ENCODE data around the gene GDAP2.

Gene GDAP2

GRCh38 chr1:117843791-117844190 lies 85.6 kb downstream of the GDAP2 start:
- Mint-ChIP-seq H3K27ac (no peak overlapping the region), H3K4me3 (no peak overlapping the region), H3K36me3 (ENCODE audit: low read depth) (peaks cover 17% of the 10 kb centered on the region), H3K4me1 (ENCODE audit: low read depth) (no peaks in the 10 kb centered on the region), H3K9me3 (peaks cover 42% of the 10 kb centered on the region), H3K27me3 (no peaks in the 10 kb centered on the region)
- intact Hi-C loops (cut with micrococcal nuclease): no loop called here

DNA sequence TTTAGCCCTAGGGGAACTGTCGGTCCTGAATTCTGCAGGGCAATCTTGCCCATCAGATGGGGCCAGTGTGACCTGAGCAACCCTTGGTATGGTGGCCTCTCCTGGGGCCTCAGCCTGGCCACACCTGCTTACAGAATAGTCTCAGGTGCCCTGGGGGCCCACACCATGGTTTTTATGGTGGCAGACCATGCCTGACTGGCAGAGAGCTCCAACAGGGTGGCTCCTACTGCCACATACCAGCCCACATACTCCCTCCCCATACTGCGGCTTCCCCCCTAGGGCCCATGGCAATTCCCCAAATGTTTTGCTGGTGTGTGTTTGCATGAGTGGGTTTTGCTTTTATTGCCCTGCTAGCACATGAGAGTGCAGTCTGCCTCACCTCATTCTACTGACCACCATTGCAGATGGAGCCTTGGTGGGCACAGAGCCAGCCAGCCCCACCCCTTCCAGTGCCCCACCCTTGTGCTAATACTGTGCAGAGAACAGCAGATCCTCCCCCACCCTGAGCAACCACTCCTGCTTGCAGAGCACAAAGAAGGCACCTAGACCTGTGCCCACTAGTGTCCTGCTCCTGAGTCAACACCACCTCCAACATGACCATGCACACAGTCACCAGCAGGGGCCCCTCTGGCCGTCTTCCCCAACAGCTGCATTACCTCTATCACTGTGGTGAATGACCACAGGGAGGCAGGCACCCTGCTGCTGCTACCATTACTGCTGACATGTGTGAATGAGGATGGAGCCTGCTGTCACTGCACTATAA lies 86.8 kb downstream of the GDAP2 start:
- no peak overlapping the region for H3K4me3 Mint-ChIP-seq
- H3K9me3 Mint-ChIP-seq: peaks cover 42% of the 10 kb centered on the region
- no peak overlapping the region for H3K27ac Mint-ChIP-seq
- intact Hi-C loops (cut with micrococcal nuclease): no loop called here
- H3K27me3 Mint-ChIP-seq: no peaks in the 10 kb centered on the region
- H3K36me3 Mint-ChIP-seq (ENCODE audit: low read depth): peaks cover 22% of the 10 kb centered on the region
- no peaks in the 10 kb centered on the region for H3K4me1 Mint-ChIP-seq (ENCODE audit: low read depth)

DNA sequence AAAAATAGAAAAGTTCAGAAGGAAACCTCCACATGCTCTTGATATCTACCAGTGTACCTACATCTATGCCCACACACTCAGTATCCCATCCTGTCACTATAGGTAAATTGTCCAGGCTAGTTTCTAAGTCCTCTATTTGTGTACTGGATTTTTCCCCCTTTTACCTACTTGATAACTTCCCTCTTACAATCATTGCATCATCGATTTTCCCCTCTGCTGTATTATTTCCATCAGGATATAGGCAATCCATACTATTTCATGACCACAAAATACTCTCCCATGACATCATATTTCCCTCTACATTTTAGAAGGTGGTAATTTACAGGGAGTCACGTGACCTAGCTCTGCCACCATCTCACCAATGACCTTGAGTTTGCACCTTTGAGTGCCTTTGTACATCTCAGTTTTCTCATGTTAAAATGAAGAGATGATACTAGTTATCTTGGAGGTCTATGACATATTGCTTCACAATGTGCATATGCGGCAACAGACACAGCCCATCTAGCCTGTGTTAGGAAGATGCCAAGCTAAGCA lies 88.2 kb downstream of the GDAP2 start:
- no peaks in the 10 kb centered on the region for H3K27me3 Mint-ChIP-seq
- intact Hi-C loops (cut with micrococcal nuclease): no loop called here
- no peak overlapping the region for H3K27ac Mint-ChIP-seq
- no peaks in the 10 kb centered on the region for H3K4me1 Mint-ChIP-seq (ENCODE audit: low read depth)
- peaks cover 42% of the 10 kb centered on the region for H3K9me3 Mint-ChIP-seq
- no peak overlapping the region for H3K4me3 Mint-ChIP-seq
- H3K36me3 Mint-ChIP-seq (ENCODE audit: low read depth): peaks cover 22% of the 10 kb centered on the region

- Mint-ChIP-seq H3K9me3 (peaks cover 19% of the 10 kb centered on the region), H3K27me3 (no peaks in the 10 kb centered on the region), H3K36me3 (ENCODE audit: low read depth) (peaks cover 12% of the 10 kb centered on the region), H3K4me1 (ENCODE audit: low read depth) (no peaks in the 10 kb centered on the region), H3K4me3 (no peak overlapping the region), H3K27ac (no peak overlapping the region)
- intact Hi-C loops (cut with micrococcal nuclease): no loop called here
Observed at GRCh38 chr1:117838911-117839310, 90.5 kb downstream of the GDAP2 start.

GRCh38 chr1:117836069-117836468 lies 93.4 kb downstream of the GDAP2 start:
- Mint-ChIP-seq H3K9me3 (peaks cover under 1% of the 10 kb centered on the region), H3K27me3 (no peaks in the 10 kb centered on the region), H3K27ac (no peak overlapping the region), H3K4me1 (ENCODE audit: low read depth) (no peaks in the 10 kb centered on the region), H3K4me3 (no peak overlapping the region), H3K36me3 (ENCODE audit: low read depth) (peaks cover 4% of the 10 kb centered on the region)
- intact Hi-C loops (cut with micrococcal nuclease): no loop called here

GRCh38 chr1:117834416-117834815 lies 95.0 kb downstream of the GDAP2 start:
- Mint-ChIP-seq H3K36me3 (ENCODE audit: low read depth) (peaks cover 4% of the 10 kb centered on the region), H3K9me3 (peaks cover 9% of the 10 kb centered on the region)
- intact Hi-C loops (cut with micrococcal nuclease): no loop called here

DNA sequence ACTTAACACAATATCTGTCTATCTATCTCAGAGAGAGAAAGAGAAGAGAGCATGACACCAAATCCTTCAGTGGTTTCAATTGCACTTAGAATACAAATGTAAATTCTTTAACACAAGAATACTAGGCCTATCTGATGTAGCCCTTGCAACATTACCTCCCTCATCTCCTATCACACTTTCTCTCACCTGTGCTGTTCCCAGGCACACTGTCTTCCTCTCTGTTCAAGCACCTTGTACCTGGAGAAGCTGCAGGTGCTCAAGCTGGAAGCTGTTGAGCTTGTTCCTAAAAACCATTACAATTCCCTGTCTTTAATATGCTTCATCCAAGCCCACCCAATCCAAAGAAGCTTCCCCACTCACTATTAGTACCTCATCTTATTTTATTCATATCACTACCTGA lies 97.0 kb downstream of the GDAP2 start:
- H3K9me3 Mint-ChIP-seq: peaks cover 9% of the 10 kb centered on the region
- intact Hi-C loops (cut with micrococcal nuclease): no loop called here
- H3K4me1 Mint-ChIP-seq (ENCODE audit: low read depth): no peaks in the 10 kb centered on the region
- H3K27ac Mint-ChIP-seq: no peak overlapping the region
- H3K36me3 Mint-ChIP-seq (ENCODE audit: low read depth): no peaks in the 10 kb centered on the region
- no peak overlapping the region for H3K4me3 Mint-ChIP-seq
- no peaks in the 10 kb centered on the region for H3K27me3 Mint-ChIP-seq

More at GRCh38 chr1:117834416-117834815, 95.0 kb downstream of the GDAP2 start:
- Mint-ChIP-seq H3K4me1 (ENCODE audit: low read depth) (no peaks in the 10 kb centered on the region), H3K27ac (no peak overlapping the region), H3K27me3 (no peaks in the 10 kb centered on the region), H3K4me3 (no peak overlapping the region)

DNA sequence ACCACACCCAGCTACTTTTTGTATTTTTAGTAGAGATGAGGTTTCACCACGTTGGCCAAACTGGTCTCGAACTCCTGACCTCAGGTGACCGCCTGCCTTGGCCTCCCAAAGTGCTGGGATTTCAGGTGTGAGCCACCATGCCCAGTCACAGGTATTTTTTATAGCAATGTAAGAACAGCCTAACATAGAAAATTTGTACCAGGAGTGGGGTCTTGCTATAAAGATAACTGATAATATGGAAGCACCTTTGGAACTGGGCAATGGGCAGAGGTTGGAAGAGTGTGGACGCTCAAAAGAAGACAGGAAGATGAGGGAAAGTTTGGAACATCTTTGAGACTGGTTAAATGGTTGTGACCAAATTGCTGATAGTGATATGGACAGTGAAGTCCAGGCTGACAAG lies 99.2 kb downstream of the GDAP2 start:
- Mint-ChIP-seq H3K27me3 (no peaks in the 10 kb centered on the region), H3K4me1 (ENCODE audit: low read depth) (no peaks in the 10 kb centered on the region)

DNA sequence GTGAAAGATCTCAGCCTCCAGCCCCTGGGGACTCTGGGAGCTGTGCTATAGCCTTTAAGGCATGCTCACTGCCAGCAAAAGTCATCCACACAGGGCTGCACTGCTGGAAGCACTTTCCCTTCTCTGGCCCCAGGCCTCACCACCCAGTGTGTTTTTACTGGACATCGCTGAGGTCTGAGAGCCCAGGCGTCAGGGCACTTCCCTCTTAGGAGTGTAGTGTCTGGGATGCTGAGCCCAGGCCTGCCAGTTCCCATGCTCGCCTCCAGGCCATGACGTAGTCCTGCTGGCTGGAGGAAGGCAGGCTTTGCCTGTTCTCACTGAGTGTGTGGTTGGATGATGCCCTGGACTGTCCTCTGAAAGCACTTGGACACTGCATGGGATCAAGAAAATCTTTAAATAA lies 101.2 kb downstream of the GDAP2 start:
- Mint-ChIP-seq H3K9me3 (peaks cover 9% of the 10 kb centered on the region), H3K36me3 (ENCODE audit: low read depth) (no peaks in the 10 kb centered on the region), H3K27ac (no peak overlapping the region), H3K27me3 (no peaks in the 10 kb centered on the region), H3K4me1 (ENCODE audit: low read depth) (no peaks in the 10 kb centered on the region), H3K4me3 (no peak overlapping the region)
- intact Hi-C loops (cut with micrococcal nuclease): no loop called here

More for the DNA sequence above, 99.2 kb downstream of the GDAP2 start:
- Mint-ChIP-seq H3K27ac (no peak overlapping the region), H3K4me3 (no peak overlapping the region), H3K9me3 (peaks cover 9% of the 10 kb centered on the region), H3K36me3 (ENCODE audit: low read depth) (no peaks in the 10 kb centered on the region)
- intact Hi-C loops (cut with micrococcal nuclease): no loop called here

- Mint-ChIP-seq H3K4me1 (ENCODE audit: low read depth) (no peaks in the 10 kb centered on the region), H3K4me3 (no peak overlapping the region), H3K27ac (no peak overlapping the region), H3K36me3 (ENCODE audit: low read depth) (no peaks in the 10 kb centered on the region), H3K9me3 (peaks cover 9% of the 10 kb centered on the region), H3K27me3 (no peaks in the 10 kb centered on the region)
- intact Hi-C loops (cut with micrococcal nuclease): no loop called here
Observed at GRCh38 chr1:117826540-117827078, 102.8 kb downstream of the GDAP2 start.

- H3K36me3 Mint-ChIP-seq (ENCODE audit: low read depth): no peaks in the 10 kb centered on the region
- intact Hi-C loops (cut with micrococcal nuclease): no loop called here
- no peak overlapping the region for H3K4me3 Mint-ChIP-seq
- no peaks in the 10 kb centered on the region for H3K4me1 Mint-ChIP-seq (ENCODE audit: low read depth)
- no peak overlapping the region for H3K27ac Mint-ChIP-seq
- H3K27me3 Mint-ChIP-seq: no peaks in the 10 kb centered on the region
- H3K9me3 Mint-ChIP-seq: peaks cover 9% of the 10 kb centered on the region
Observed at GRCh38 chr1:117826119-117826518, 103.3 kb downstream of the GDAP2 start.

DNA sequence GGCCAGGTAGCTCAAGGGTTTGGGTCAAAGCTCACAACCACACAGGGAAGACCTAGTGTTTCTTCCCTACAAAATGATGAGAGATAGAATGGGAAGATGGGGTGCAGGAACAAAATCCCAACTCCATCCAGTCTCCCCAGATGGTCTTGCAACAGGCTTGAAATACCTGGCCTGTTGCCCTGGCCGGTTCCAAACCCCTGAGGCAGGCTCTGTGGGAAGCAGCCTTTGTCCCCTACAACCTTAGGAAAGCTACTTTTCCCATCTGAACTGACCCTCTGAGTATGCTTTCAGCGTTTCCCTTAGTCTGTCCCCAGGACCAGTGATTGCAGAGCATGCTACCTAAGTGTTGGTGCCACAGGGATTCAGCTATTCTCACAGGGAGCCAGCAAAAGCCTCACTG lies 104.0 kb downstream of the GDAP2 start:
- no peaks in the 10 kb centered on the region for H3K36me3 Mint-ChIP-seq (ENCODE audit: low read depth)
- intact Hi-C loops (cut with micrococcal nuclease): no loop called here
- H3K4me3 Mint-ChIP-seq: no peak overlapping the region
- H3K27ac Mint-ChIP-seq: no peak overlapping the region
- peaks cover 6% of the 10 kb centered on the region for H3K9me3 Mint-ChIP-seq
- H3K27me3 Mint-ChIP-seq: no peaks in the 10 kb centered on the region
- H3K4me1 Mint-ChIP-seq (ENCODE audit: low read depth): no peaks in the 10 kb centered on the region

GRCh38 chr1:117824616-117825015 lies 104.8 kb downstream of the GDAP2 start:
- no peaks in the 10 kb centered on the region for H3K4me1 Mint-ChIP-seq (ENCODE audit: low read depth)
- no peaks in the 10 kb centered on the region for H3K9me3 Mint-ChIP-seq
- intact Hi-C loops (cut with micrococcal nuclease): no loop called here
- no peaks in the 10 kb centered on the region for H3K27me3 Mint-ChIP-seq
- no peaks in the 10 kb centered on the region for H3K36me3 Mint-ChIP-seq (ENCODE audit: low read depth)
- H3K4me3 Mint-ChIP-seq: no peak overlapping the region
- no peak overlapping the region for H3K27ac Mint-ChIP-seq

- H3K27ac Mint-ChIP-seq: no peak overlapping the region
- H3K9me3 Mint-ChIP-seq: peaks cover 19% of the 10 kb centered on the region
- intact Hi-C loops (cut with micrococcal nuclease): no loop called here
- H3K4me3 Mint-ChIP-seq: no peak overlapping the region
- H3K36me3 Mint-ChIP-seq (ENCODE audit: low read depth): no peaks in the 10 kb centered on the region
- no peaks in the 10 kb centered on the region for H3K4me1 Mint-ChIP-seq (ENCODE audit: low read depth)
- no peaks in the 10 kb centered on the region for H3K27me3 Mint-ChIP-seq
Observed at GRCh38 chr1:117821774-117822482, 107.5 kb downstream of the GDAP2 start.

Measured in dendritic cell treated with granulocyte-macrophage colony-stimulating factor and Interleukin-4, amounts not matched to agents 40 ng/mL and 50 ng/mL, for 4 days (primary cell).